SK-N-SH (cell line): ENCODE results near the gene LST1.

Source experiments
- CHD2 ChIP-seq: fragments of 150-350 bp; IDR thresholded peaks from 2 replicates; pipeline ENCODE4 v1.6.1; 2018; ENCODE audit warnings: low read length; ENCODE audit not compliant: partially characterized antibody
- ELF1 ChIP-seq: IDR thresholded peaks from 2 replicates; pipeline ENCODE4 v1.4.0; 2012
- EP300 ChIP-seq, 2 experiments: IDR thresholded peaks; 2 replicates each; pipeline versions ENCODE4 v1.4.0 to v1.6.1; 2012; ENCODE audit warnings: borderline replicate concordance in 1 of 2, low read depth in 1 of 2, low read length in 1 of 2
- FOSL2 ChIP-seq: IDR thresholded peaks from 2 replicates; pipeline ENCODE4 v1.4.0; 2012; ENCODE audit warnings: low read depth, mild to moderate bottlenecking, moderate library complexity, borderline replicate concordance
- POLR2AphosphoS5 ChIP-seq: IDR thresholded peaks from 2 replicates; pipeline ENCODE4 v1.6.1; 2012; ENCODE audit warnings: low read depth, low read length
- RAD21 ChIP-seq: IDR thresholded peaks from 2 replicates; pipeline ENCODE4 v1.6.1; 2012; ENCODE audit warnings: mild to moderate bottlenecking, low read length
- SIN3A ChIP-seq: IDR thresholded peaks from 2 replicates; pipeline ENCODE4 v1.6.1; 2012; ENCODE audit warnings: low read depth, mild to moderate bottlenecking, low read length, moderate library complexity, borderline replicate concordance
- TCF12 ChIP-seq: IDR thresholded peaks from 2 replicates; pipeline ENCODE4 v1.4.0; 2012
- YY1 ChIP-seq: IDR thresholded peaks from 2 replicates; pipeline ENCODE4 v1.4.0; 2012; ENCODE audit warnings: low read depth, mild to moderate bottlenecking
- TF ChIP-seq, protein P1 (sequence below): fragments of 200-600 bp; sonication (generic); IDR thresholded peaks from 2 replicates; pipeline ENCODE4 v1.6.1; 2017; ENCODE audit warnings: antibody characterized with exemption, mild to moderate bottlenecking, moderate library complexity
- TF ChIP-seq, protein P2 (sequence below): IDR thresholded peaks from 2 replicates; pipeline ENCODE4 v1.4.0; 2012; ENCODE audit warnings: low read depth
- TF ChIP-seq, protein P3 (sequence below): IDR thresholded peaks from 2 replicates; pipeline ENCODE4 v1.6.1; 2012; ENCODE audit warnings: mild to moderate bottlenecking, low read depth, low read length, moderate library complexity
- TF ChIP-seq, protein P4 (sequence below): fragments of 150-350 bp; IDR thresholded peaks from 2 replicates; pipeline ENCODE4 v1.6.1; 2017; ENCODE audit warnings: antibody characterized with exemption, low read length, low read depth, borderline replicate concordance

DNA sequence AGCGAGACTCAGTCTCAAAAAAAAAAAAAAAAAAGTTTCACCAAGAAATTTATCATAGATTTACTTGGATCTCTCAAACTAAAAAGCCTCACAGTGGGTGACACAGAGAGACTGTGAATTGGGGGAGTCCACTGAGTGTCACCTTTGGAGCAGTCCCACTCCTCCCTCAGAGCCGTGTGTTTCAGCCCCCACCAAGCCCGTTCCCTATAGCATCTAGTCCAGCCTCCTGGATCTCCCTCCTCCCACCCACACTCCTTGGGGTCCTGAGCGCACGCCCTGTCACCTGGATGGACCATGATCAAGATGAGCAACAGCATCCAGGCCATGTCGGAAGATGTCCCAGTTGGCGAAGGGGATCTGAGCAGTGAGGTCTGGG is 6.3 kb downstream of the LST1 start:
- TF ChIP-seq, protein P1, sequence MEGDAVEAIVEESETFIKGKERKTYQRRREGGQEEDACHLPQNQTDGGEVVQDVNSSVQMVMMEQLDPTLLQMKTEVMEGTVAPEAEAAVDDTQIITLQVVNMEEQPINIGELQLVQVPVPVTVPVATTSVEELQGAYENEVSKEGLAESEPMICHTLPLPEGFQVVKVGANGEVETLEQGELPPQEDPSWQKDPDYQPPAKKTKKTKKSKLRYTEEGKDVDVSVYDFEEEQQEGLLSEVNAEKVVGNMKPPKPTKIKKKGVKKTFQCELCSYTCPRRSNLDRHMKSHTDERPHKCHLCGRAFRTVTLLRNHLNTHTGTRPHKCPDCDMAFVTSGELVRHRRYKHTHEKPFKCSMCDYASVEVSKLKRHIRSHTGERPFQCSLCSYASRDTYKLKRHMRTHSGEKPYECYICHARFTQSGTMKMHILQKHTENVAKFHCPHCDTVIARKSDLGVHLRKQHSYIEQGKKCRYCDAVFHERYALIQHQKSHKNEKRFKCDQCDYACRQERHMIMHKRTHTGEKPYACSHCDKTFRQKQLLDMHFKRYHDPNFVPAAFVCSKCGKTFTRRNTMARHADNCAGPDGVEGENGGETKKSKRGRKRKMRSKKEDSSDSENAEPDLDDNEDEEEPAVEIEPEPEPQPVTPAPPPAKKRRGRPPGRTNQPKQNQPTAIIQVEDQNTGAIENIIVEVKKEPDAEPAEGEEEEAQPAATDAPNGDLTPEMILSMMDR = no peak
- TF ChIP-seq RAD21 (no peak), EP300 (IDR thresholded peaks at IDR 0.05; ENCODE audit: borderline replicate concordance in 1 of 2, low read depth in 1 of 2, low read length in 1 of 2) (no peak), SIN3A (no peak), FOSL2 (no peak), TCF12 (no peak), POLR2AphosphoS5 (no peak), YY1 (no peak), CHD2 (no peak), ELF1 (no peak)
- TF ChIP-seq, protein P2, sequence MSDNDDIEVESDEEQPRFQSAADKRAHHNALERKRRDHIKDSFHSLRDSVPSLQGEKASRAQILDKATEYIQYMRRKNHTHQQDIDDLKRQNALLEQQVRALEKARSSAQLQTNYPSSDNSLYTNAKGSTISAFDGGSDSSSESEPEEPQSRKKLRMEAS = no peak
- TF ChIP-seq, protein P3, sequence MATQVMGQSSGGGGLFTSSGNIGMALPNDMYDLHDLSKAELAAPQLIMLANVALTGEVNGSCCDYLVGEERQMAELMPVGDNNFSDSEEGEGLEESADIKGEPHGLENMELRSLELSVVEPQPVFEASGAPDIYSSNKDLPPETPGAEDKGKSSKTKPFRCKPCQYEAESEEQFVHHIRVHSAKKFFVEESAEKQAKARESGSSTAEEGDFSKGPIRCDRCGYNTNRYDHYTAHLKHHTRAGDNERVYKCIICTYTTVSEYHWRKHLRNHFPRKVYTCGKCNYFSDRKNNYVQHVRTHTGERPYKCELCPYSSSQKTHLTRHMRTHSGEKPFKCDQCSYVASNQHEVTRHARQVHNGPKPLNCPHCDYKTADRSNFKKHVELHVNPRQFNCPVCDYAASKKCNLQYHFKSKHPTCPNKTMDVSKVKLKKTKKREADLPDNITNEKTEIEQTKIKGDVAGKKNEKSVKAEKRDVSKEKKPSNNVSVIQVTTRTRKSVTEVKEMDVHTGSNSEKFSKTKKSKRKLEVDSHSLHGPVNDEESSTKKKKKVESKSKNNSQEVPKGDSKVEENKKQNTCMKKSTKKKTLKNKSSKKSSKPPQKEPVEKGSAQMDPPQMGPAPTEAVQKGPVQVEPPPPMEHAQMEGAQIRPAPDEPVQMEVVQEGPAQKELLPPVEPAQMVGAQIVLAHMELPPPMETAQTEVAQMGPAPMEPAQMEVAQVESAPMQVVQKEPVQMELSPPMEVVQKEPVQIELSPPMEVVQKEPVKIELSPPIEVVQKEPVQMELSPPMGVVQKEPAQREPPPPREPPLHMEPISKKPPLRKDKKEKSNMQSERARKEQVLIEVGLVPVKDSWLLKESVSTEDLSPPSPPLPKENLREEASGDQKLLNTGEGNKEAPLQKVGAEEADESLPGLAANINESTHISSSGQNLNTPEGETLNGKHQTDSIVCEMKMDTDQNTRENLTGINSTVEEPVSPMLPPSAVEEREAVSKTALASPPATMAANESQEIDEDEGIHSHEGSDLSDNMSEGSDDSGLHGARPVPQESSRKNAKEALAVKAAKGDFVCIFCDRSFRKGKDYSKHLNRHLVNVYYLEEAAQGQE = no peak
- TF ChIP-seq, protein P4, sequence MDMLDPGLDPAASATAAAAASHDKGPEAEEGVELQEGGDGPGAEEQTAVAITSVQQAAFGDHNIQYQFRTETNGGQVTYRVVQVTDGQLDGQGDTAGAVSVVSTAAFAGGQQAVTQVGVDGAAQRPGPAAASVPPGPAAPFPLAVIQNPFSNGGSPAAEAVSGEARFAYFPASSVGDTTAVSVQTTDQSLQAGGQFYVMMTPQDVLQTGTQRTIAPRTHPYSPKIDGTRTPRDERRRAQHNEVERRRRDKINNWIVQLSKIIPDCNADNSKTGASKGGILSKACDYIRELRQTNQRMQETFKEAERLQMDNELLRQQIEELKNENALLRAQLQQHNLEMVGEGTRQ = no peak
